MCF 10A (cell line): ENCODE data around the gene MYZAP. TPM values are rescaled to one million over a fixed set of nuclear protein-coding genes. Genes with fewer than 3 reads are reported as not detected.

Experiments
- BruUV-seq: library from RNA; stranded (reverse); fragments of 400-500 nt; replicated peaks from 2 replicates; lab custom pipeline; 2021; lab: Mats Ljungman, UMichigan
- CTCF ChIA-PET: fragments of 300-600 bp; sonication (Branson Sonifier 250); formaldehyde crosslinking; extraction: SDS; loops from one replicate; lab custom pipeline; 2021; ENCODE audit warnings: antibody characterized with exemption, inconsistent platforms; lab: Yijun Ruan, JAX
- POLR2A ChIA-PET: fragments of 300-600, 350-650 bp; sonication (Branson Sonifier 250); formaldehyde crosslinking; extraction: SDS; loops from one replicate; lab custom pipeline; 2020; ENCODE audit warnings: antibody characterized with exemption, inconsistent platforms; lab: Yijun Ruan, JAX
- DNase-seq: peaks from one replicate; pipeline ENCODE4 v3.0.0-alpha.2; 2018; ENCODE audit not compliant: unreplicated experiment
- H3K27ac Mint-ChIP-seq: one replicate; pipeline ENCODE4 v1.8.0; 2022; ENCODE audit warnings: mild to moderate bottlenecking, low read depth, mixed read lengths; ENCODE audit not compliant: unreplicated experiment
- H3K27me3 Mint-ChIP-seq: one replicate; pipeline ENCODE4 v1.8.0; 2022; ENCODE audit warnings: mixed read lengths; ENCODE audit not compliant: insufficient read depth, unreplicated experiment
- H3K36me3 Mint-ChIP-seq: one replicate; pipeline ENCODE4 v1.8.0; 2022; ENCODE audit warnings: mild to moderate bottlenecking, moderate library complexity, mixed read lengths; ENCODE audit not compliant: insufficient read depth, unreplicated experiment
- H3K4me1 Mint-ChIP-seq: one replicate; pipeline ENCODE4 v1.8.0; 2022; ENCODE audit warnings: mixed read lengths; ENCODE audit not compliant: insufficient read depth, unreplicated experiment
- H3K4me3 Mint-ChIP-seq: one replicate; pipeline ENCODE4 v1.8.0; 2022; ENCODE audit warnings: mild to moderate bottlenecking, moderate library complexity, mixed read lengths; ENCODE audit not compliant: unreplicated experiment
- H3K9me3 Mint-ChIP-seq: one replicate; pipeline ENCODE4 v1.8.0; 2022; ENCODE audit warnings: mixed read lengths; ENCODE audit not compliant: unreplicated experiment
- intact Hi-C: fragments of 100-400 bp; cut with micrococcal nuclease; formaldehyde crosslinking; loops from 2 replicates; pipeline ENCODE4 v1.14.1; 2022
- total RNA-seq: library from RNA; stranded (reverse); gene quantifications from 2 replicates; pipeline ENCODE4 v1.2.3, GENCODE V29; 2022
- TF ChIP-seq, protein P1 (sequence below): fragments of 200-600 bp; IDR thresholded peaks from one replicate; pipeline ENCODE4 v1.8.0; 2022; ENCODE audit warnings: antibody characterized with exemption, mild to moderate bottlenecking; ENCODE audit not compliant: unreplicated experiment

MYZAP gene
- total RNA-seq, 1 experiment from 2014 or later: 1.3 TPM

DNA sequence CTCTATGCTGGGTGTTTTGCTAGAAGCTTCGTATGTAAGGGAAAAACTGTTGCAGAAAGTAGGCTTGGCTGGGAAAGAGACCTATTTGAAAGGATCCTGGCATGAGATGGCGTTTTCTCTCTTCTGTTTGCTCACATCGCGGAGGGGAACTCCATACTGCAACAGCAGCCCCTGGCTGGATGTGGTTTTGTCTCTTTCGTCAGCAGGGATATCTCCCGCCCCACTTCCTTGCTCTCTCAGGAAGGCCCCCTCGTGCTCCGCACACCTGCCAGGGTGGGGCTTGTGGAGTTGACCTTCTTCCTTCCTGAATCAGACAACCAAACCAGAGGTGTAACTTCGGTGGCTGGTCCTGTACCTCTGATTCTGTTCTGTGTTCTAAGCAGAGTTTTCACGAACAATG lies 26.4 kb upstream of the MYZAP start:
- CTCF ChIA-PET: interaction anchor here (1.2 to 17.5 kb wide), 2 partner anchors 23 to 45 kb away, joined by 3 to 297 read pairs; no protein-coding TSS in a partner anchor
- no peak overlapping the region for H3K4me3 Mint-ChIP-seq
- intact Hi-C loops: no loop called here

DNA sequence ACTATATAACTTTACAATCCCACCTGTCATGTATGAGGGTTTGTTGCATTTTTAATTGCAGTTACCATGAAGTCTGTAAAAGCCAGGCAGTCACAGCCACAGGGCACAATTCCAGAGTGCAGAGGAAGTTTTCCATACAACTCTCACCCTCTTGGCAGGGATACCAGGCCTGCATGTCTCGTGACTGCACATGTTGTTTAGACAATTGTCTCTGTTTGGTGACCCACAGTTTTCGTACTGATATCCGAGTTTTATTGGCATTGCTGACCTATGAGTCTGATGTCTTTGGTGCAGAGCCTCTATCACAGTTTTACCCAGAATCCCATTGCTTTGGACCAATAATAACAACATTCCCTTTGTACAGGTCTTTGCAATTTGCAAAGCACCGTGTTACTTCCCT lies 24.9 kb upstream of the MYZAP start:
- Mint-ChIP-seq H3K4me1 (peaks cover 30% of the 10 kb centered on the region), H3K36me3 (no peaks in the 10 kb centered on the region), H3K27me3 (no peaks in the 10 kb centered on the region), H3K9me3 (no peaks in the 10 kb centered on the region), H3K4me3 (no peak overlapping the region), H3K27ac (no peak overlapping the region)
- POLR2A ChIA-PET: interaction anchor here (0.5 to 0.6 kb wide), 2 partner anchors 21 to 1420 kb away, joined by 3 read pairs; no protein-coding TSS in a partner anchor
- no TSS peak for BruUV-seq
- intact Hi-C loops: no loop called here
- TF ChIP-seq, protein P1, sequence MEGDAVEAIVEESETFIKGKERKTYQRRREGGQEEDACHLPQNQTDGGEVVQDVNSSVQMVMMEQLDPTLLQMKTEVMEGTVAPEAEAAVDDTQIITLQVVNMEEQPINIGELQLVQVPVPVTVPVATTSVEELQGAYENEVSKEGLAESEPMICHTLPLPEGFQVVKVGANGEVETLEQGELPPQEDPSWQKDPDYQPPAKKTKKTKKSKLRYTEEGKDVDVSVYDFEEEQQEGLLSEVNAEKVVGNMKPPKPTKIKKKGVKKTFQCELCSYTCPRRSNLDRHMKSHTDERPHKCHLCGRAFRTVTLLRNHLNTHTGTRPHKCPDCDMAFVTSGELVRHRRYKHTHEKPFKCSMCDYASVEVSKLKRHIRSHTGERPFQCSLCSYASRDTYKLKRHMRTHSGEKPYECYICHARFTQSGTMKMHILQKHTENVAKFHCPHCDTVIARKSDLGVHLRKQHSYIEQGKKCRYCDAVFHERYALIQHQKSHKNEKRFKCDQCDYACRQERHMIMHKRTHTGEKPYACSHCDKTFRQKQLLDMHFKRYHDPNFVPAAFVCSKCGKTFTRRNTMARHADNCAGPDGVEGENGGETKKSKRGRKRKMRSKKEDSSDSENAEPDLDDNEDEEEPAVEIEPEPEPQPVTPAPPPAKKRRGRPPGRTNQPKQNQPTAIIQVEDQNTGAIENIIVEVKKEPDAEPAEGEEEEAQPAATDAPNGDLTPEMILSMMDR: no peak
- no peak for DNase-seq
- CTCF ChIA-PET: interaction anchor here (1.0 to 17.5 kb wide), 3 partner anchors 23 to 292 kb away, joined by 3 to 297 read pairs (median 6); no protein-coding TSS in a partner anchor

More for the DNA sequence above, 26.4 kb upstream of the MYZAP start:
- no peaks in the 10 kb centered on the region for H3K9me3 Mint-ChIP-seq
- no peaks in the 10 kb centered on the region for H3K27me3 Mint-ChIP-seq
- BruUV-seq: no TSS peak
- POLR2A ChIA-PET: interaction anchor here (1.2 to 2.2 kb wide), 2 partner anchors 28 to 46 kb away, joined by 5 to 16 read pairs; no protein-coding TSS in a partner anchor
- DNase-seq: peak; percentile 53
- H3K27ac Mint-ChIP-seq: peak overlapping the region; percentile 40
- no peaks in the 10 kb centered on the region for H3K36me3 Mint-ChIP-seq
- peaks cover 22% of the 10 kb centered on the region for H3K4me1 Mint-ChIP-seq
- TF ChIP-seq, protein P1: no peak

GRCh38 chr15:57567891-57568290 lies 23.8 kb upstream of the MYZAP start:
- peaks cover 33% of the 10 kb centered on the region for H3K4me1 Mint-ChIP-seq
- DNase-seq: no peak
- no peaks in the 10 kb centered on the region for H3K27me3 Mint-ChIP-seq
- H3K4me3 Mint-ChIP-seq: no peak overlapping the region
- no peaks in the 10 kb centered on the region for H3K36me3 Mint-ChIP-seq
- POLR2A ChIA-PET: no interaction called here
- BruUV-seq: no TSS peak
- no peak overlapping the region for H3K27ac Mint-ChIP-seq
- no peaks in the 10 kb centered on the region for H3K9me3 Mint-ChIP-seq
- intact Hi-C loops: no loop called here
- CTCF ChIA-PET: interaction anchor here (0.7 to 17.5 kb wide), 3 partner anchors 11 to 42 kb away, joined by 4 to 297 read pairs (median 4); no protein-coding TSS in a partner anchor
- TF ChIP-seq, protein P1: no peak

DNA sequence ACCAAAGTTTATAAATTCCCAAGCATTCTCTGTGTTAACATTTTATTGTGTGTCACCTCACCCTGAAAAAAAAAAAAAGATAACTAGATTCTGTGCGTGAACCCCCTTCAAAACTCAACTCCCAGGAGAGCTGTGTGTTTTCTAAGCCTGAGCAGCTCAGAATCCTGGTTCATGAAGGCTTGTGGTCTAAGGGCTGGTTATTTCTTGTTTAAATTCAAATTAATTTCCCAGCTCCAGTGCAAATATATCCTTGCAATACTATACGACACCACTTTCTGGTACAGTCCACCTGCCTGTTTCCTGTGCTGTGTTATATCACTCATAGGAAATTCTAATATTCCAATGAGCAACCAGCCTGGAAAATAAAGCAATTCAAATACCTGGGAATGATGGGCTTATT lies 23.4 kb upstream of the MYZAP start:
- Mint-ChIP-seq H3K9me3 (no peaks in the 10 kb centered on the region), H3K27ac (no peak overlapping the region), H3K4me3 (no peak overlapping the region), H3K36me3 (no peaks in the 10 kb centered on the region), H3K4me1 (peaks cover 33% of the 10 kb centered on the region), H3K27me3 (no peaks in the 10 kb centered on the region)
- no TSS peak for BruUV-seq
- TF ChIP-seq, protein P1: no peak
- ChIA-PET CTCF (interaction anchor here (0.7 to 17.5 kb wide), 2 partner anchors 19 to 42 kb away, joined by 4 to 297 read pairs; no protein-coding TSS in a partner anchor), POLR2A (interaction anchor here (1.1 kb wide), 1 partner anchor 39 kb away, joined by 3 read pairs; no protein-coding TSS in a partner anchor)
- no peak for DNase-seq
- intact Hi-C loops: no loop called here
